Endothelial cell of umbilical vein (primary cell): Measurements from ENCODE around the gene ATXN7L1. TPM values are rescaled to one million over a fixed set of nuclear protein-coding genes. Genes with fewer than 3 reads are reported as not detected.

Experiments
- BruUV-seq: library from RNA; stranded (reverse); fragments of 400-500 nt; replicated peaks from 2 replicates; lab custom pipeline; 2021; lab: Mats Ljungman, UMichigan
- CTCF ChIA-PET: fragments of 300-600, 350-600 bp; sonication (Branson Sonifier 250); formaldehyde crosslinking; loops from one replicate; lab custom pipeline; 2021; ENCODE audit warnings: antibody characterized with exemption, inconsistent platforms; lab: Charles Lee
- POLR2A ChIA-PET: fragments of 300-600, 350-600 bp; sonication (Branson Sonifier 250); formaldehyde crosslinking; loops from one replicate; lab custom pipeline; 2021; ENCODE audit warnings: antibody characterized with exemption, inconsistent platforms; lab: Charles Lee
- DNase-seq: peaks from one replicate; pipeline ENCODE4 v3.0.0-alpha.2; 2011; ENCODE audit warnings: low read depth, low spot score
- FAIRE-seq: peaks from 2 replicates; lab custom pipeline; 2011; peaks lifted over from hg19 to GRCh38; lab: Jason Lieb, UNC
- H2AFZ ChIP-seq: 2 replicates; pipeline ENCODE4 v1.6.0; 2012; ENCODE audit warnings: low read depth, low read length, control low read depth, inconsistent platforms
- H3K27ac ChIP-seq: 2 replicates; pipeline ENCODE4 v1.5.1; 2011; ENCODE audit warnings: low read depth, mild to moderate bottlenecking, control low read depth, low read length, moderate library complexity; ENCODE audit not compliant: insufficient read depth
- H3K27me3 ChIP-seq, 2 experiments: 2 replicates each; pipeline versions ENCODE4 v1.6.0 to v1.6.1; 2011; ENCODE audit warnings: low read length in 2 of 2, mixed read lengths in 1 of 2; ENCODE audit not compliant: control insufficient read depth in 2 of 2, insufficient read depth in 2 of 2
- H3K36me3 ChIP-seq, 2 experiments: 2 replicates in 1 of 2; 3 replicates in 1 of 2; pipeline ENCODE4 v1.5.1; 2011; ENCODE audit warnings: low read length in 2 of 2, mild to moderate bottlenecking in 1 of 2, moderate library complexity in 1 of 2; ENCODE audit not compliant: control insufficient read depth in 2 of 2, insufficient read depth in 2 of 2; ENCODE audit errors: extremely low read depth in 1 of 2
- H3K4me1 ChIP-seq: 3 replicates; pipeline ENCODE4 v1.5.1; 2011; ENCODE audit warnings: mild to moderate bottlenecking, low read length; ENCODE audit not compliant: control insufficient read depth, insufficient read depth; ENCODE audit errors: extremely low read depth
- H3K4me2 ChIP-seq: 2 replicates; pipeline ENCODE4 v1.6.1; 2011; ENCODE audit warnings: low read length, control low read depth, mixed read lengths; ENCODE audit not compliant: insufficient read depth
- H3K4me3 ChIP-seq, 3 experiments: fragments of 200-600 bp in 1 of 3; sonication (generic), shearing (Covaris generic) in 1 of 3; replicated peaks in 1 of 3; 2 replicates each; pipeline ENCODE4 v1.5.1; 2011 to 2016; ENCODE audit warnings: control low read depth in 3 of 3, low read length in 3 of 3, mild to moderate bottlenecking in 2 of 3, inconsistent platforms in 1 of 3, low read depth in 1 of 3, moderate library complexity in 1 of 3; ENCODE audit not compliant: insufficient read depth in 1 of 3
- H3K79me2 ChIP-seq: 2 replicates; pipeline ENCODE4 v1.6.0; 2012; ENCODE audit warnings: low read length, inconsistent platforms; ENCODE audit not compliant: control insufficient read depth, insufficient read depth
- H3K9ac ChIP-seq: replicated peaks from 2 replicates; pipeline ENCODE3; 2011; ENCODE audit warnings: low read length, control low read depth; ENCODE audit not compliant: insufficient read depth; ENCODE audit errors: extremely low read depth
- H3K9me1 ChIP-seq: replicated peaks from 3 replicates; pipeline ENCODE4 v1.6.0; 2011; ENCODE audit warnings: mild to moderate bottlenecking, low read length; ENCODE audit not compliant: control insufficient read depth, insufficient read depth; ENCODE audit errors: extremely low read depth
- H3K9me3 ChIP-seq: replicated peaks from 2 replicates; pipeline ENCODE4 v1.5.1; 2012; ENCODE audit warnings: low read length, inconsistent platforms; ENCODE audit not compliant: control insufficient read depth, insufficient read depth
- H4K20me1 ChIP-seq: replicated peaks from 2 replicates; pipeline ENCODE3; 2011; ENCODE audit warnings: mild to moderate bottlenecking, low read length; ENCODE audit not compliant: control insufficient read depth, insufficient read depth; ENCODE audit errors: extremely low read depth
- CTCF ChIP-seq, 2 donors: IDR thresholded peaks; 1 replicate in 1 of 2; 2 replicates in 1 of 2; pipeline ENCODE4 v1.5.1; 2011; ENCODE audit warnings: low read length in 2 of 2, mild to moderate bottlenecking in 2 of 2, moderate library complexity in 2 of 2, control low read depth in 1 of 2, inconsistent platforms in 1 of 2, low read depth in 1 of 2; ENCODE audit not compliant: insufficient read depth in 1 of 2; ENCODE audit errors: extremely low read depth in 1 of 2
- EZH2 ChIP-seq: IDR thresholded peaks from 2 replicates; pipeline ENCODE4 v1.6.1; 2012; ENCODE audit warnings: borderline replicate concordance, low read depth, mild to moderate bottlenecking, moderate library complexity, low read length, inconsistent platforms; ENCODE audit not compliant: severe bottlenecking
- FOS ChIP-seq: IDR thresholded peaks from 2 replicates; pipeline ENCODE4 v1.6.1; 2011; ENCODE audit warnings: mild to moderate bottlenecking, low read length, moderate library complexity, borderline replicate concordance; ENCODE audit not compliant: insufficient read depth
- GATA2 ChIP-seq: IDR thresholded peaks from 2 replicates; pipeline ENCODE4 v1.7.0; 2011; ENCODE audit warnings: low read depth, mild to moderate bottlenecking, moderate library complexity, mixed read lengths, low read length; ENCODE audit not compliant: insufficient read length, insufficient read depth
- JUN ChIP-seq: IDR thresholded peaks from 2 replicates; pipeline ENCODE4 v1.6.1; 2011; ENCODE audit warnings: borderline replicate concordance, low read depth; ENCODE audit not compliant: insufficient read length, insufficient read depth
- MAX ChIP-seq: IDR thresholded peaks from 2 replicates; pipeline ENCODE4 v1.6.1; 2011; ENCODE audit not compliant: insufficient read depth, insufficient read length
- MYC ChIP-seq: IDR thresholded peaks from one replicate; pipeline ENCODE4 v1.6.1; 2011; ENCODE audit warnings: mild to moderate bottlenecking, low read depth, low read length
- POLR2A ChIP-seq: IDR thresholded peaks from 2 replicates; pipeline ENCODE4 v1.6.1; 2012; ENCODE audit warnings: low read depth, mild to moderate bottlenecking, control low read depth, low read length
- POLR2AphosphoS5 ChIP-seq: IDR thresholded peaks from 2 replicates; pipeline ENCODE4 v1.6.1; 2012; ENCODE audit warnings: low read depth, mild to moderate bottlenecking, control low read depth, low read length, moderate library complexity; ENCODE audit not compliant: insufficient read depth
- dilution Hi-C: fragments of 300-500 bp; cut with MboI; formaldehyde crosslinking; loops from one replicate; pipeline ENCODE4 v1.15.0; 2019; ENCODE audit warnings: low sequenced_read_pairs; ENCODE audit not compliant: extremely low pct_ligation_motif_present
- intact Hi-C: fragments of 100-400 bp; cut with micrococcal nuclease; formaldehyde crosslinking; loops from one replicate; pipeline ENCODE4 v1.10.0; 2022
- polyA plus RNA-seq, 4 experiments: library from polyadenylated mRNA; depleted of rRNA in 3 of 4; stranded (reverse) in 3 of 4; unstranded in 1 of 4; fragments of >200 nt; gene quantifications; 2 replicates each; pipeline versions ENCODE4 v1.2.1 to v1.2.3, GENCODE V29; 2011 to 2012; ENCODE audit warnings: missing spikeins in 1 of 4
- total RNA-seq: library from RNA; stranded (reverse); gene quantifications from 2 replicates; pipeline ENCODE4 v1.2.3, GENCODE V29; 2021

ATXN7L1 gene
- total and polyA plus RNA-seq, 2 donors (not counting 3 experiments of a cell fraction or from before 2014, with no cell fraction given), result 4.6 to 15.6 TPM

GRCh38 chr7:105635197-105635596 lies 241.2 kb downstream of the ATXN7L1 start:
- Histone ChIP-seq H2AFZ (no peak overlapping the region), H4K20me1 (no peaks in the 10 kb centered on the region), H3K79me2 (no peaks in the 10 kb centered on the region), H3K9me1 (no peaks in the 10 kb centered on the region), H3K4me2 (no peak overlapping the region), H3K27me3 (no peaks in the 10 kb centered on the region), H3K9ac (no peak overlapping the region), H3K36me3 (peaks cover 0 to 18% of the 10 kb centered on the region in 2 experiments), H3K4me1 (no peaks in the 10 kb centered on the region), H3K4me3 (no peak overlapping the region), H3K27ac (no peak overlapping the region), H3K9me3 (no peaks in the 10 kb centered on the region)
- intact Hi-C loops, result no loop called here
- ChIA-PET POLR2A (interaction anchor here (0.7 kb wide), 2 partner anchors 46 to 50 kb away, joined by 4 to 5 read pairs; no protein-coding TSS in a partner anchor), CTCF (interaction anchor here (1.4 to 2.2 kb wide), 2 partner anchors 16 to 21 kb away, joined by 3 to 5 read pairs; no protein-coding TSS in a partner anchor)
- no peak for DNase-seq
- FAIRE-seq, result no peak
- no TSS peak for BruUV-seq
- TF ChIP-seq POLR2A, result no peak
- no peak for TF ChIP-seq MYC
- TF ChIP-seq GATA2, result no peak
- no peak for TF ChIP-seq EZH2
- TF ChIP-seq FOS, result no peak
- no peak for TF ChIP-seq MAX
- no peak for TF ChIP-seq JUN
- TF ChIP-seq POLR2AphosphoS5, result no peak
- TF ChIP-seq CTCF (IDR thresholded peaks at IDR 0.05; ENCODE audit: extremely low read depth in 1 of 2, insufficient read depth in 1 of 2, low read depth in 1 of 2, low read length in 2 of 2), result no peak
- dilution Hi-C loops, result no loop called here
